Activated CD4-positive, alpha-beta T cell treated with anti-CD3 and anti-CD28 coated beads for 24 hours (primary cell): Measurements from ENCODE around the gene GRIK1.

Experiments
- DNase-seq, 2 donors: peaks; one replicate each; pipeline ENCODE4 v3.0.0-alpha.2; 2020; ENCODE audit warnings: low read depth in 2 of 2

The GRIK1 gene

DNA sequence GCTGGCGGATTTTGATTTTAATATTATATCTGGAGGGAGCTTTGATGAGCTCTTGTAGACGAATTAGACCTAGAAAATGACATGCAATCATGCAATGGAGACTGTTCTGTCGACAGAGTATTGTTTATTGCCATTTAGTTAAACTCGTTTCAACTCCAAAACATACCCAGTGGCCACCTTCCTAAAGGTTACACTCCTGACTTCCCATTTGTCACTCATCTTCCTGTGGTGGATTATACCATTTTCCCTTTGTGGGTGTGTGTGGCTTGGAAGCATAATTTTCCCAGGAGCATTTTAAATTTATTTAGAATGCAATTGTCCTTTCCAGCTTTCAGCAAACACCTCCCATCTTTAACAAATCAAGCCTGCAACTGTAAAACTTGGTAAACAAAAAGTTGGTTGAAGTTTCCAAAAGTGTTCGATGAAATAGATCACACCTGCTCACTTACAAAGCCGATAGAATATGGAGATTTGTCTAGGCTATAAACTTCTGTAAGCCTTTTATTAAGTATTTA lies 266.6 kb downstream of the GRIK1 start:
- no peak for DNase-seq

DNA sequence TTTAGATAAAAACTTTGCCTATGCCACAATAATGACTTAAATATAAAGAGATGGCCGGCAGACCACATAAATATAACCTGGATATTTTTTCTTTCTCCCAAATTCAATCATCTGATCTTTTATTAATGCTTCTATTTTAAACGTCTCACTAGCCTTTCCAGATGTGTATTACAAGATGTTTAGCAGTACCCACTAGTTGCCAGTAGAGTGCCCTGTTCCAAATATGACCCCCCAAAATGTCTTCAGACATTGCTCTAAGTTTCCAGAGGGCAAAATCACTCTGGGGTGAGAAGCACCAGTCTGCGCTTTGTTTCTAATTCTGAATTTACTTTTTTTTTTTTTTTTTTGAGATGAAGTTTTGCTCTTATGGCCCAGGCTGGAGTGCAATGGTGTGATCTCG lies 268.1 kb downstream of the GRIK1 start:
- DNase-seq: no peak

DNA sequence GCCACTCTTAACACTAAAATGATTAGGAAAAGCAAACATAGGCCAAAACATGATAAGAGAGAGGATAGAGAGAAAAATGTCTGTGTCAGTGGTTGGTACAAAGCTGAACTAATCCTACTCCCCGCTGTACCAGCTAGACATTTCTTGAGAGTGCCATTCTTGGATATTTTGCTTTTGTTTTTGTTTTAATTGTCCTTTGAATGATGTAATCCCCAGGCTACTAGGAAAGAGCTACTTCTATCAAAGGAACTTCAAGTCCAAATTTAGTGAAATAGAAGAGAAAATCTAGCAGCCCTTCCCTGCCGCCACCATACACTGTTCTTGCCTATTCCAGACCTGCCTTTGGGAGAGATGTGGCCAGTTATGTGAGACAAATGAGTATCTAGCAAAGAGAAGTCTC lies 269.6 kb downstream of the GRIK1 start:
- no peak for DNase-seq

DNA sequence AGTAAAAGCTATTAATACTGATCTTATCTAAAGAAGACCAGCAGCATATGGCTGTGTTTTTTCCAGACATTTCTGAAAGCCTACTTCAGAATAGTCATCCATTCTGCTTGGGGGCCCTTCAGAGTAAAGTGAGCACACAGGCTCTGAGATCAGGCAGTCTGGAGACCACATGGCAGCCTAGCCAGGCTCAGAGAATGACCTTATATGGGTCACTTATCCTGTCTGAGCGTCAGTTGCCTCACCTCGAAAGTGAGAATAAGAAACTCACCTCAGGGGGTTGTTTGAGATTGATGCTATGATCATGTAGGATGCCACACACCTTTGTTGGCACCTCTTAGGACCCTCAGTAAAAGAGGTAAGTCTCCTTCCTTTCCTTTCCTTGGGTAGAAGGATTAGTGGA lies 270.4 kb downstream of the GRIK1 start:
- DNase-seq: no peak

DNA sequence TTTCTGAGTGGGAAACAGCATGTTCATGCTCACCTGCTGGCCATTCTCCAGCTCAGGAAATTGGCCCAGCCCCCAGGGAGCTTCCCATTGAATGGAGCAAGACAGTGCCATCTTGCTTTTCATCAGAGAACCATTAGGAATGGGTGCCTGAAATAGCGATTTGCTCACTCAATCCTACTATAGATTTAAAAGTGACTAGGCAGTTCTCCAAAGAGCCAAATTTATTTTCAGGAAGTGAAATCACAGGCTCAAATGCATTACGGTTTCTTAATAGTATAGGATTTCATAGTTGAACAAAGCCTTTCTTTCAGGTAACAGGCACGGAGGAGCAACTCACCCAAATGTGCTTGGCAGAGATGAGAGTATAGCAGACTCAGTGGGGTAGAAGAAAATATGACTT lies 272.1 kb downstream of the GRIK1 start:
- no peak for DNase-seq

DNA sequence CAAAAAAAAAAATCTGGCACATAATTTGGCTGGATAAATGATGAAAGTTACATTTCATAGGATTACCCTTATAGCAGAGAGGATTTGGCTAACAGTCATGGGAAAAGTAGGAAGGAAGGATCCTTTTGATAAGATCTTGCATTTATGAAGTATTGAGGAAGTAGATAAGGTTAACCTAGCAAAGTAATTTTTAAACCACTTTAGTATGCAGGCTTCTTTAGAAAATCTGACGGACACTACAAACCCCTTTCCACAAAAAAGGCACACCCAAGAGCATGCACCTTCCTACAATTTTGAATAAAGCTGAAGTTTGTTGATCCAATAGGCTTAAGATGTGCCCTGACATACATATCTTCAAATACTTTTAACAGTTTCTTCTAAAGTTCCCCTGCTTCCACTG lies 275.2 kb downstream of the GRIK1 start:
- no peak for DNase-seq

DNA sequence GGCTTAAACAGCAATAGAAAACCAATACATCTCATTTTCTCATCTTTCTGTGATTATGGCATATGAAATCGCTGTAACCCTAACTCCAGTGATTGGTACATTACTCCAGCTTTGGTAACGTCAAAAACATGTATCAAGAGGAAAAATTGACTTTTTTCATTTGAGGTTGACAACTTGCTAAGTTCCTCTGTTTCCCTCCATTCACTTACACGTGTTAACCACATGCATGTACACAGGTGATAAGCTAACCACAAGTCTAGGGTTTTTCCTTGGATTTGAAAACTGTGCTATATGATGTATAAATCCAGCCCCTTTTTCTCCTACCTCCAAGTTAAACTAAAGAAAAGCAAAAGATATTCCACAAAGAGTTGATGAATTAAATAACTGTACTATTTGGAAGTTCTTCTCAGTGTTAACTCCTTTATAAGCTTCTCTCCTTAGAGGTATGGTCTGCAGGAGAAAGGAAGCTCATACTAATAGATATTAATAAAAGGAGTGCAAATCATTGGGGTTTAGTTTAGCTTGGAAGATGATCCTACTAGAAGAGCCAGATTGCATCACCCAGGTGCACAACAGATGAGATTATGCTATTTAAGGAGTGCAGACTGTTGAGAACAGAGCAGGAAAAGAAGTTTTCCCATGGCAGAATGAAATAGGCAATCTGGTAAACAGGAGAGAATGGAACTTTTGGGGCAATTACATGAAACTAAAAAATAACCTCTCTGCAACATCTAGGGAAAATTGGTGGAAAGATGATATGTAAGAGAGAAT lies 277.9 kb downstream of the GRIK1 start:
- no peak for DNase-seq

DNA sequence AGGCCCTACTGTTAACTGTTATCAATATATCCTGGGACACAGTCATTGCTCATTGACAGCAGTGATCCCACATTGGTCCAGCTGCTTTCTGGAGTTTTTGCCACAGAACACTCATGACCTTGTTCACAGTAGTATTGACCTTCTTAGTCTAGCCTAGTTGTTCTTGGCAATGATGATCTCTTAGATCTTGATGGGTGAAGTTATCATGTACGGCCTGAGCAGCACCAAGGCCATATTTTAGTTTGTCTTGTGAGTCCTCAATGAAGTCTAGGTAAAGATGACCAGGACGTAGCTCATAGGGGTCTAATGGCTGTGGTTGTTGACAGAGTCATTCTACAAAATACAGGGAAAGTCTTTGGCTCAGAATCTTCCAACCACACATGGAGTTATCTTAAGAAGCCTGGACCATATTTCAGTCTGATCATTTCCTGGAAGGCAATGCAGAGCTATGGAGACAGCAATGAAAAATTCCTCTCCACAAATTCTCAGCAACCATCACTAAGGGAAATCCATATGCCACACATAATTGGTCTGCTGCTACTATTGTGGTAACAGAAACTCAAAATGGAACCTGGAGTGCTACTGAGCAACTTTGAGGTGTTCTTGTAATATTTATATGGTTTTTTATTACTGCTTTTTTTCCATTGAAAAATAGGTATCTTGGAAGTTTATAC lies 279.6 kb downstream of the GRIK1 start:
- DNase-seq: no peak

DNA sequence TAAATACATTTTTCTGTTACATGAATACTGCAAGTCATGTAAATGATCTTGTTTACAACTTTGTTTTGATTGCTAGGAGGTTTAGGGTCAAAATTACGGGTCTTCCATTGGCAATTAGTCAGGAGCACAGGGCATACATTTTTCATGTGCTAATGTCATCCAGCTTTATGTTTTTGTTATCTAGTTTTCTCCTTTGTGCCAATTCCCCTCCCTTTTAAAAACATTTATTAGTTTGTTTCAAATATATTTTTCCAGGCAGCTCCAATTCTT lies 280.9 kb downstream of the GRIK1 start:
- no peak for DNase-seq

DNA sequence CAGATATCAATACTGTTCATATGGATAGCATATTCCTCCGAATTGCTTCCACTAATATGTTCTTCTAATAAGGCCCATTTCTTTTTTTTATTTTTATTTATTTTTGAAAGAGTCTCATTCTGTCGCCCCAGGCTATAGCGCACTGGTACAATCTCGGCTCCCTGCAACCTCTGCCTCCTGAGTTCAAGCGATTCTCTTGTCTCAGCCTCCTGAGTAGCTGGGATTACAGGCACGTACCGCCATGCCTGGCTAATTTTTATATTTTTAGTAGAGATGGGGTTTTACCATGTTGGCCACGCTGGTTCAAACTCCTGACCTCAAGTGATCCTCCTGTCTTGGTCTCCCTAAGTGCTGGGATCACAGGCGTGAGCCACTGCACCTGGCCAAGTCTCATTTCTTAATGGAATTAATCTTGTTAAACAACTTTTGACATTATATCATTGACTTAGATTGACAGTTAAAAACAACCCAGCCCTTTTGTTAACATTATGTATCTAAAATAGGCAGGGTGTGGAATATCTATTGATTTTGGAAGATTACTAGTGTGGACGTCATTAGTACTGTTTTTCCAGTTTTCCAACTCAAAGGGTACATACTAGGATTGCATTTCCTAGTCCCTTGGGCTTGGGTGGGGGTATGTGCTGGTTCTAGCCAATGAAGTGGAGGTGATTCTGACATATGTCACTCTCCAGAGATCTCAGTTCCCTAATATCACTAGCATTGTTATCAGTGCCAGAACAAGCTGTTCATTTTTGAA lies 281.4 kb downstream of the GRIK1 start:
- DNase-seq: no peak

DNA sequence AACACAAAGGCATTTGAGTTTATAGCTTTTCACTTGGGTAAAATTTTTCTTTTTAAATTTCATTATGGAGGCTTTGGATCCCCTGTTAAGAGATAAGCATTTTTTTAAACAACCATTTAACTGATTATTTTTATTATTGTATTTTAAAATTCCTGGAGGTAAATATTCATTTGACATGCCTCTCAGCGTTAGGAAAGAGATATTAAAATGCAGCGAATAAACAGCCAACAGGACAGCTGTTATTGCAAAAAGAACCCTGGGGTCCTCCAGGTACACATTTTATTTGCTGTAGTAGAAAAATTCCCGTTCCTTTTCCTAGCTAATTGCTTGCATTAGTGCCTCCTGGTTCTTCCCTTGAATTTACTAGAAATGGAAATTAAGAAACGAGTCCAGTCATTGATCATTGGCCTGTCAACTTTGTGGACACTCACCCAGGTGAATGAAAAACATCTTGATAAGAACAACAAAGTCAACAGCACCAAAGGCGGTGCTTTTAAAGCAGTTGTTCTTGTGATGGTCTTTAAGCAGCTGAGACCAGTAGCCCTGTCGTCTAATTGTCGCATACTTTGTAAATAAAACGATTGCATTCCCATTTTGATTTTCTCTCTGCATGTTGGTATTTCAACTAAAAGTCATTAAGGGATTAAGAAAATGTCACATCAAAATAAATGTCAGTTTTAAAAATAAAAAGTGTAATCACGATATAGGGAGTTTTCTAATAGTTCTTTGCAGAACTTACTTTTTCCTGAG lies 282.4 kb downstream of the GRIK1 start:
- DNase-seq: no peak

DNA sequence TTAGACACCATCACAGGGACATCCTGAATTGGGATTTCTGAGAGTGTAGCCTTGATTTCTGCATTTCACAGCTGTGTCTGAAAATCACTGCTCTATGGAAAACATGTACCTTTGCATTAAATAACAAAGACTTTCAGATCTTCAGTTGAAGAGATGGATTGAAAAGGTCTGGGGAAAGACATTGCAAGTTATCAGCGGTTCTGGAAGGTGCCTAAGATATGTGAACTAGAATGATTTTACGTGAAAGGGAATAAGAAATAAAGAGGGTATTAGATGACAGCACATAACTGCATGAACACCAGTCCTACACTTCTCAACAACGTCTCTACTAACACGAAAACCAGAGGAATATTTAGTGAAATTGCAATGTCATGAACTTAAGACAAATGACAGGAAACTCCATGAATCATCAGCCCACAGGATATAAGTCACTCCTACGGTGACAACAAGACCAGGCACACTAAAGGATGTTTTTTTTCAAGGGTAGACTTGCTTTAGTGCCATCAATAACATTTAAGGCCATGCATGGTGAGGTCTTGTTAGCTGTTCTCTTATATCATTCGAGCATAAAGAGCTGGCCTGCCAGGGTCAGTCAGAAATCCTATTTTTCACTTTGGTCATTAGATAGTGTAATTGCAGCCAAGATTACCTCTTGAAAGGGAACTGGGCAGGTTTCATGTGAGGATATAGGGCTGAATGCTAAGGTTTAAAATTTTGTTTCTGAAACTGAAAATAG lies 283.1 kb downstream of the GRIK1 start:
- no peak for DNase-seq

DNA sequence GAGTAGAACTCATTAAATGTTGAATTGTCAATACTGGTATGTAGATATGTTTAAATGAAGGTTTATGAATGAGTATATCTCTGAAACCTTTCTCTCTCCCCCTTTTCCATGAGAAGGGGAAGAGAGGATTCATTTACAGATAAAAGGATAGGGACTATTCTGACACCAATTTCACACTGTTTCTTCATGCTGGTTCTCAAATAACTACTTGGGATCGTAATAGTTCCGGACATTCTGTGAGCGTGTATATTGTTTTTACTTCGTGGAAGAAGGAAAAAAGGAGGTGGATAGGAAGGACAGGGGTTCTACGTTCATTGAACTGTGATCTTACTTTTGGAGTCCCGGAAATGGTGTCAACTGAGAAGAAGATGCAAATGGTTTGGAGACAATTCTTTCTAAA lies 284.2 kb downstream of the GRIK1 start:
- DNase-seq: no peak

DNA sequence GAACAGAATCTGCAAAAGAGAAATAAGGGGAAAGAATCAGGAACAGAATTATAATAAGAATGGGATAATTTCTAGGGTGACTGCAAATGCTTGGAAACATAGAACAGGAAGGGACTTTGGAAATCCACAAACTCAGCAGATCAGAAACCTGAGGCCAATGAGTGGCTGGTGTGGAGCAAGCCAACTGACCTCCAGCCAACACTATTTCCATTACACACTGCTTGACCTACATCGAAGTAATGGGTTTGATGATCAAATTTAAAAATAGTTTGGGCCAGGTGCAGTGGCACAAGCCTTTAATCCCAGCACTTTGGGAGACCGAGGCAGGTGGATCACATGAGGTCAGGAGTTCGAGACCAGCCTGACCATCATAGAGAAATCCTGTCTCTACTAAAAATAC lies 284.9 kb downstream of the GRIK1 start:
- DNase-seq: no peak

DNA sequence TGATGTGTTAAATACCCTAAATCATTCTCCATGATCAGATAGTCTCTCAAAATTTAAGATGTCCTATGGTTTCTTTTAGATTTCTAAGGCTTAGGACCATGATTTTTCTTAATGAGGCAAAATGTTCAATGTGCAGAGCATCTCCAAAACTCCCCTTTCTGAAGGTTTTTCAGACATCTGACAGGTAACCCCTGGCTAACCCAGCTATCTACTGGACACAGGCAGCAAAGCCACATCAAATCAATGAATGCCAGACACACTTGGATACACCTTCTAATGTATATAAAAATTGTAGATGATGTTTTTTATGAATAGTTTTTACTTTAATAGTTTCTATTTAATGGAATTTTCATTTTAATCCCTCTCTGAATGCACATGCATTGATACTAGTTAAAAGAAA lies 285.6 kb downstream of the GRIK1 start:
- DNase-seq: no peak

DNA sequence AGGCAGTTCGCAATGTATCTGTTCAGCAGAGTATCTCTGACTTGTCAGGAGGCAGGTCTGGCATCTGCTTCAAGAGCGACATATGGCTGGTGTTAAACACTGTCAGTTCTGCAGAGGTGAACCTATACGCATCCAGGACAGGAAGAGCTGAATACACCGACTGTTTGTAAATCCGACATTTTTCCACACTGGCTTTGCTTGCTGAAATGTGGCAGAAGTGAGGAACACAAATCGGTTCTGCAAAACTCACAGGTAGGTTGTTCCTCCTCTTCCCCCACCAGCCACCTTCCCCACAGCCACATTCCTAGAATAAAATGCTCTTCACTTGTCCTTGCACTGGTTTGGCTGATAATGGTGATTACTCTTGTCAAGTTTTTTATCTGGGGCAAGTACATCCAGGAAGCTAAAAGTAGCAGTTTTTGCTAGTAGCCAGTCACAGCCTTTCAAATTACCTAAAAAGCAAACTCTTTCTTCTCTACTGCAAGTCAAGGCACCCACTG lies 289.2 kb downstream of the GRIK1 start:
- no peak for DNase-seq

DNA sequence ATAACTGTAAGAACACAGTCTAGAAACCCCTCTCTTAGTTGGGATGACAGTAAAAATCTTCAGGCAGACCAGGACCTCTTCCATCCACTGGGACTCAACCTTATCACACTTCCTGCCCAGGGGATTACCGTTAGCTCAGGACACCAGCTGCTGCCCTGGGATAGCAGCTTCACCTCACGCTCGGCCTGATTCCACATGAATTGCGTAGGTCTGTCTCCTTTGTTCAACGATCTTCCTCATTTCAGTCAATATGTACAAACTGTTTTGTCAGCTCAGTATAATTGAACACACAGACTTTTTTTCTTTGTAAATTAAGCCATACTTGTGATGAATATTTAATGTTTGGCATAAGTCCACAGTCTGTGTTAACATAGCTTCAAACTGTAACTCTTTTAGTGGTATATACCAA lies 290.4 kb downstream of the GRIK1 start:
- no peak for DNase-seq

DNA sequence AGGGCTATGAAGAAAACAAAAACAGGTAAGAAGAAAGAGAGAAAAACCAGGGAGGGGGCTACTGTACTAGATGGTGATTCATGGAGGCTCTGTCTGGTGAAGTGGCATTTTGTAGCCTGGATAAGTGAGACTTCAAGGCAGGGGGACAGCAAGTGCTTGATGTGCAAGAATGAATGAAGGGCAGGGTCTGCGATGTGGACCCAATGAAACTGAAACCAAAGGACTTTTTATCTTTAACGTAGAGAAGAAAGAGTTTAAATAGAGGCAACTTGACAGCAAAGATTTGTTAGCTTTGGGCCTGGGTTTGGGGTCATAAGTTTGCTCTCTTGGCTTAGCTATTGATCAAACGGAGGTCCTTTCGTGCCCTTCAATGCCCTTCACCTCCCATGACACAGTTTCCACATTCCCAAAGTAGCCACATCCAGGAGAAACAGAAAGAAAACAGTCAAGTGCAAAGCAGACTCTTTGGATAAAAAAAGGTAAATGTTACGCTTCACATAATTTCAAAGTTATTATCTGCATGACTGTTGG lies 291.0 kb downstream of the GRIK1 start:
- no peak for DNase-seq

DNA sequence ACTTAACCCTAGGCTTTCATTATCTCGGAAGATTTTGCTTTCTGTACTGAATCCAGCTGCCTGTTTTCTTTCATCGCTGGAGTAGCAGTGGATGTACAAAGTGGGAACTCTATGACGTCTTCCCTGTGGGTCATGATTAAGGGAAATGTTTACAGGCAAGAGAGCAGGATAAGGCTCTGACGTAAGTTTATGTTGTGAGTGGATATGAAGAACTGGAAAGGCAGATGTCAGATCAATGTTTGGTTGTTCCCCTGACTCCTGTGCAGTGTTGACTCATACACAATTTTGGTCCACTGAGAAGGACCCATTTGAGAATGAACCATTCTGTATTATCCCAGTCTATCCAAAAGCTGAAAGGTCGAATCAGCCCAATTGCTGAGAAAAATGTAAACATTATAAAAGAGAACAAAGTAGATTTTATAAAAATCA lies 292.4 kb downstream of the GRIK1 start:
- DNase-seq: no peak

DNA sequence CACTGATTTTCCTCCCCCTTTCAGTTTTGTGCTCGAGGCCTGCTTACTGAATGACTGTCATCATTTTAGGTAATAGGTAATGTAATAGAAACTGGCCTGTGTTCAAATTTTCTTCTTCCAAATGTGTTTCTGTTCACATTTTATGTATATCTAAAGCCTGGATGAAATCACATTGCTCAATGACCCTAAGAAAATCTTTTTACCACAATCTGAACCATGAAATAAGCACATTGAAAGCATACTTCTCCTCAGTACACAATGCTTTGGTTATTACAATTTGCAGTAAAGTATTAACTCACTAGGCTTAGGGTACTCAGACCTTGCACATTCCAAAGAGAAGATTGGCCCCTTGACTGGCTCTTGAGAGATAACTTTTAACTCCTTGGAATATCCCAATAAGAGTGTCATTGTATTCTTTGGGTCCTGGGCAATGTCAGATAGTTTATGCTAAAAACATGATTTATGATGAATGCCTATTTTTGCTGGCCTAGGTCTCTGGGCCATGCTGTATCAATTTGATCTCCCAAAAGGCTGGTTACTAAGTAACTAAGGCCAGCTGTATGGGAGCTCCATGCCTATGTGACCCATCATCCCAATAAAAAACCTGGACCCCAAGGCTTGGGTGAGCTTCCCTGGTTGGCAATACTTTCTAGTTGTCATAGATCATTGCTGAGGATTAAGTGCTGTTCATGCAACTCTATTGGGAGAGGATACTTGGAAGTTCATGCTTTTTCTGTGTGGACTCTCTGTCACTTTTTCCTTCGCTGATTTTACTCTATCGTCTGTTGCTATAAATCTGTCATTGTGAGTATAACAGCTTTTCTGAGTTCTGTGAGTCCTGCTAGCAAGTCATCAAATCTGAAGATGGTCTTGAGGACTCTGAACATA lies 293.9 kb downstream of the GRIK1 start:
- no peak for DNase-seq
